ENCODE measurements around the gene TRPC4AP.

DNA sequence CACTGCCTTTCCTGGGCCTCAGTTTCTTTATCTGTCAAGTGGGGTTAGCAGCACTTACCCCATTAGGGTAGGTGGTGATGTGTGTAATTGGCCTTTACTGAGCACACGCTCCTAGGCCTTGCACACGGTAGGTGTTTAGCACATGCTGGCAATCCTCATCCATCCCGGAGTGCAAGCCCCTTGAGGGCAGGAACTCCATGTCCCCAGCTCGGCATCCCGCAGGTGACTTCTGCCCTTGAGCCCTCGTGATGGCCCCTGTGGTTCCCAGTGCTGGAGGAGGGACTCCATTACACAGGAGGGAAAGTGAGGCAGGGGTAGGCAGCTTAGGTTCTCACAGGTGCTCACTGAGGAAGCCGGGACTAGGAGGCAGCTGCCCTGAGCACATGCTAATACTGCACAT lies 96.9 kb downstream of the TRPC4AP start:
- no peak for TF ChIP-seq CTCF (IDR thresholded peaks at IDR 0.05)
- no peak for TF ChIP-seq POLR2A (IDR thresholded peaks at IDR 0.05)

Measured in upper lobe of left lung (tissue), 4 donors.